Liver (tissue), 3 donors: Measurements from ENCODE around the gene RMP24.

Source experiments
- CTCF ChIP-seq: fragments of 150-350 bp; IDR thresholded peaks from 2 replicates; pipeline ENCODE4 v1.5.1; 2017; ENCODE audit warnings: improper control_type of control experiment, low read depth, low read length; ENCODE audit not compliant: missing input control
- EGR1 ChIP-seq, 2 donors: IDR thresholded peaks; 2 replicates each; pipeline ENCODE4 v1.6.1; 2016 to 2018; ENCODE audit warnings: antibody characterized with exemption in 2 of 2, low read depth in 2 of 2
- FOXA2 ChIP-seq: IDR thresholded peaks from 2 replicates; pipeline ENCODE4 v1.6.1; 2016; ENCODE audit warnings: antibody characterized with exemption
- RAD21 ChIP-seq, 2 donors: IDR thresholded peaks; 2 replicates each; pipeline ENCODE4 v1.6.1; 2016; ENCODE audit warnings: antibody characterized with exemption in 2 of 2, mild to moderate bottlenecking in 2 of 2
- TAF1 ChIP-seq: conservative IDR thresholded peaks from 2 replicates; pipeline ENCODE4 v1.6.1; 2016; ENCODE audit warnings: antibody characterized with exemption, mild to moderate bottlenecking
- YY1 ChIP-seq: IDR thresholded peaks from 2 replicates; pipeline ENCODE4 v1.6.1; 2016; ENCODE audit warnings: antibody characterized with exemption, mild to moderate bottlenecking
- TF ChIP-seq, protein P1 (sequence below): IDR thresholded peaks from 2 replicates; pipeline ENCODE4 v1.6.1; 2016; ENCODE audit warnings: antibody characterized with exemption
- donor health status: healthy.
- donor health status: healthy.

DNA sequence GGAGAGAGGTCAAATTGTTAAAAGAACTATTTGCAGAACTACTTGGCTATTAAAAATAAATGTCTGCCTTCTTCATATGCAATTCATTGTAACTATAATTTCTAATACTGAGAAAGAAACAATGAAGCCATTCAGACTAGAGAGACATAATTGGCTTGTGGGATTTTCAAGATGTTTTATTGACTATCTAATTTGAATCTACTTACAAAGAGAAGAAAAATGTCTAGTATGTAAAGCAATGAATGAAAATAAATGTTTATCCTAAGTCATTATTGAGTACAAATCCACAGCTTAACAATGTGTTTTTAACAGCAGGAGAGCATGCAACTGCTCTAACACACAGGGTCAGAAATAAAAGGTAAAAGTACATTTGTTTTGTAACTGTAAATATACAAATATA lies 19.2 kb downstream of the RMP24 start:
- TF ChIP-seq CTCF (no peak), RAD21 (IDR thresholded peaks at IDR 0.05) (no peak), EGR1 (IDR thresholded peaks at IDR 0.05; ENCODE audit: low read depth in 2 of 2) (no peak), TAF1 (no peak), YY1 (no peak), FOXA2 (no peak)
- TF ChIP-seq, protein P1, sequence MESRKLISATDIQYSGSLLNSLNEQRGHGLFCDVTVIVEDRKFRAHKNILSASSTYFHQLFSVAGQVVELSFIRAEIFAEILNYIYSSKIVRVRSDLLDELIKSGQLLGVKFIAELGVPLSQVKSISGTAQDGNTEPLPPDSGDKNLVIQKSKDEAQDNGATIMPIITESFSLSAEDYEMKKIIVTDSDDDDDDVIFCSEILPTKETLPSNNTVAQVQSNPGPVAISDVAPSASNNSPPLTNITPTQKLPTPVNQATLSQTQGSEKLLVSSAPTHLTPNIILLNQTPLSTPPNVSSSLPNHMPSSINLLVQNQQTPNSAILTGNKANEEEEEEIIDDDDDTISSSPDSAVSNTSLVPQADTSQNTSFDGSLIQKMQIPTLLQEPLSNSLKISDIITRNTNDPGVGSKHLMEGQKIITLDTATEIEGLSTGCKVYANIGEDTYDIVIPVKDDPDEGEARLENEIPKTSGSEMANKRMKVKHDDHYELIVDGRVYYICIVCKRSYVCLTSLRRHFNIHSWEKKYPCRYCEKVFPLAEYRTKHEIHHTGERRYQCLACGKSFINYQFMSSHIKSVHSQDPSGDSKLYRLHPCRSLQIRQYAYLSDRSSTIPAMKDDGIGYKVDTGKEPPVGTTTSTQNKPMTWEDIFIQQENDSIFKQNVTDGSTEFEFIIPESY: no peak
